Left colon (tissue), 2 donors: ENCODE measurements around the gene SLC26A11. TPM values are rescaled to one million over a fixed set of nuclear protein-coding genes. Genes with fewer than 3 reads are reported as not detected.
"Not testable (repeated sequence)": the region's sequence is repeated elsewhere in the genome, so short reads cannot be mapped to it uniquely, and the experiment has no call there.

Experiments used
- ATAC-seq: fragments of 200-7000 bp; cut with Tn5 transposase; one replicate; pipeline ENCODE4 v1.9.1; 2020; ENCODE audit warnings: mild to moderate bottlenecking, moderate library complexity
- DNase-seq, 2 donors: peaks; one replicate each; pipeline ENCODE4 v3.0.0-alpha.2; 2020
- intact Hi-C, 2 donors: fragments of 100-400 bp; cut with DNase I in 1 of 2; cut with micrococcal nuclease in 1 of 2; formaldehyde crosslinking; loops; one replicate each; pipeline versions ENCODE4 v1.11.2 to v1.14.0; 2022; cut with DNase I, micrococcal nuclease
- total RNA-seq, 2 donors: library from RNA; stranded (reverse); fragmentation: NEBNext Ultra II Directional; extraction: Animal tissue kit (Norgen Biotek cat#: 25700); gene quantifications; one replicate each; pipeline ENCODE4 v1.2.1, GENCODE V29; 2021
- donor health status: DM: no; HTN: no; CAD: no.
- donor health status: DM: yes; HTN: yes; CAD: no.

The SLC26A11 gene
- total RNA-seq, 2 donors from 2014 or later: 9.4 to 10.0 TPM

GRCh38 chr17:80290156-80290555 is 69.9 kb downstream of the SLC26A11 start:
- no peak for ATAC-seq
- intact Hi-C loops: no loop called here
- no peak for DNase-seq

DNA sequence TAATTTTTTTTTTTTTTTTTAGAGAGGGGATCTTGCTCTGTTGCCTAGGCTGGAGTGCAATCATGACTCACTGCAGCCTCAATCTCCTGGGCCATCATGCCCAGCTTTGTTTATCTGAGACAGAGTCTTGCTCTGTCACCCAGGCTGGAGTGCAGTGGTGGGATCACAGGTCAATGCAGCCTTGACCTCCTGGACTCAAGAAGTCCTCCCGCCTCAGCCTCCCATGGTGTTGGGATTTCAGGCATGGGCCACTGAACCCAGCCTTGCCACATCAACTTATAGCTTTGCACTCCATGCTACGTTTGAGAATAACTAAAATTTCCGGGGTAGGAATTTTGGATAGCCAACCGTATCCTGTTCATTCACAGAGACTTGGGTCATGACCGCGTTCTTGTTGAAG is 71.0 kb downstream of the SLC26A11 start:
- intact Hi-C loops: no loop called here
- no peak for ATAC-seq
- DNase-seq: no peak

- intact Hi-C loops: no loop called here
- no peak for DNase-seq
- ATAC-seq: no peak
These were observed 71.7 kb downstream of the SLC26A11 start for GRCh38 chr17:80291691-80292487.

- ATAC-seq (no peak), DNase-seq (no peak)
- intact Hi-C loops: no loop called here
These were observed 72.3 kb downstream of the SLC26A11 start for GRCh38 chr17:80292521-80292971.

- peak; percentile 15 for ATAC-seq
- intact Hi-C loops: no loop called here
- DNase-seq: no peak
These were observed 74.0 kb downstream of the SLC26A11 start for GRCh38 chr17:80294210-80294609.

GRCh38 chr17:80294653-80295052 is 74.4 kb downstream of the SLC26A11 start:
- DNase-seq (no peak), ATAC-seq (no peak)
- intact Hi-C loops: no loop called here

GRCh38 chr17:80295146-80295545 is 74.9 kb downstream of the SLC26A11 start:
- intact Hi-C loops: no loop called here
- DNase-seq (no peak), ATAC-seq (no peak)

DNA sequence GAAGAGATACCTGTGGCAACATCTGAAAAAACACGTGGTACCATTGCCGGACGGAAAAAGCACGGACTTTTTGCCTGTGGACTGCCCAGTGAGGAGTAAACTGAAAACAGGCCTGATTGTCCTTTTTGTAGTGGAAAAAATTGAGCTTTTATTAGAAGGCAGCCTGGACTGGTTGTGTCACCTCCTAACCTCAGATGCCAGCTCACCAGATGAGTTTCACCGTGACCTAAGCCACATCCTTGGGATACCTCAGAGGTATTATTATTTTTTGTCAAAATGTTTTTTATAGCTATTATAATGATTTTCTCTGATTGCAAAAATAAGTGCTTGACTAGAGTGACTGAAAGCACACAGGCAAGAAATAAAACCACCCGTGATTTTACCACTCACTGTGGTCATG is 75.3 kb downstream of the SLC26A11 start:
- intact Hi-C loops: no loop called here
- DNase-seq: no peak
- ATAC-seq: no peak

GRCh38 chr17:80296221-80296620 is 76.0 kb downstream of the SLC26A11 start:
- DNase-seq (no peak), ATAC-seq (no peak)
- intact Hi-C loops: no loop called here

DNA sequence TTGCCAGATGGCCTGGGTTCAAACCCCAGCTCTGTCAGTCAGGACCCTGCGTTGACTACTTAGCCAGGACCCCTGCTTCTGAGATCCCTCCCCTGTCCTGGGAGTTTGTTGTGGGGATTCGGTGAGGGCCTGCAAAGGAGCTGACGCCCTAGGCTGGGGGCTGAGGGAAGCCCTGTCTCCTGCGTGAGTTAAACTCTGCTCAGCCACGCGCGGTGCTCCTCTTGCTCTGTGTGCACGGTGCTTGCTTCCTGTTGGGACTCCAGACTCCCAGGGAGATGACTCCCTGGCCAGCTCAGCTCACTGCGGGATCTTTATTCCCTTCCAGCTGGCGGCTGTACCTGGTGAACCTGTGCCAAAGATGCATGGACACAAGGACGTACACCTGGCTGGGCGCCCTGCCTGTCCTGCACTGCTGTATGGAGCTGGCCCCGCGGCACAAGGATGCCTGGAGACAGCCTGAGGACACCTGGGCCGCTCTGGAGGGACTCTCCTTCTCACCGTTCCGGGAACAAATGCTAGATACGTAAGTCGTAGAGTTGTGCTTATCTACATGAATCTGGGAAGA is 77.9 kb downstream of the SLC26A11 start:
- intact Hi-C loops: no loop called here
- ATAC-seq: no peak

DNA sequence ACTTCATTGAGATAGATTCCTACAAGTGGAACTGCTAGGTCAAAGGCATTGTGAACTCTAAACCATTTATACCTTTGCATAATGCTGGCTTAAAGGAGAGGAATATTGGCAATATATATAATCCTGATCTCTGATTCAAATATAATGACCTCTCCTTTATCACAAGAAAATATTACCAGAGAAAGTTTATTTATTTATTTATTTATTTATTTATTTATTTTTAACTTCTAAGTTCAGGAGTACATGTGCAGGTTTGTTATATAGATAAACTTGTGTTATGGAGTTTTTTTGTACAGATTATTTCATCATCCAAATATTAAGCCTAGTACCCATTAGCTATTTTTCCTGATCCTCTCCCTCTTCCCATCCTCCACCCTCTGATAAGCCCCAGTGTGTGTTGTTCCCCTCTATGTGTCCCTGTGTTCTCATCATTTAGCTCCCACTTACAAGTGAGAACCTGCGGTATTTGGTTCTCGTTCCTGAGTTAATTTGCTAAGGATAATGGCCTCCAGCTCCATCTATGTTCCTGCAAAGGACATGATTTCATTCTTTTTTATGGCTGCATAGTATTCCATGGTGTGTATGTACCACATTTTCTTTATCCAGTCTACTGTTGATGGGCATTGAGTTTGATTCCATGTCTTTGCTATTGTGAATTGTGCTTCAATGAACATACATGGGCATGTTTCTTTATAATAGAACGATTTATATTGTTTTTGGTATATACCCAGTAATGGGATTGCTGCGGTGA is 79.3 kb downstream of the SLC26A11 start:
- intact Hi-C loops, DNase-seq, ATAC-seq: not testable (repeated sequence)

More for the DNA sequence above, 77.9 kb downstream of the SLC26A11 start:
- DNase-seq: no peak

DNA sequence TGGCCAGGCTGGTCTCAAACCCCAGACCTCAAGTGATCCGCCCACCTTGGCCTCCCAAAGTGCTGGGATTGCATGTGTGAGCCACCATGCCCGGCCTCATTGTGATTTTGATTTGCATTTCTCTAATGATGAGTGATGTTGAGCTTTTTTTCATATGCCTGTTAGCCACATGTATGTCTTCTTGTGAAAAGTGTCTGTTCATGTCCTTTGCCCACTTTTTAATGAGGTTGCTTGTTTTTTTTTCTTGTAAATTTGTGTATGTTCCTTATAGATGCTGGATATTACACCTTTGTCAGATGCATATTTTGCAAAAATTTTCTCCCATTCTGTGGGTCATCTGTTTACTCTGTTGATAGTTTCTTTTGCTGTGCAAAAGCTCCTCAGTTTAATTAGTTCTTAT is 80.5 kb downstream of the SLC26A11 start:
- DNase-seq, intact Hi-C loops, ATAC-seq: not testable (repeated sequence)

Other genes with a start within 250 kb of the SLC26A11 start
- 10 to 100 TPM; 12.9 to 17.6 TPM for gene TBC1D16, start 184.6 kb upstream of the SLC26A11 start, total RNA-seq
- 1 to 10 TPM; 2.0 to 2.1 TPM for gene CCDC40, start 183.8 kb upstream of the SLC26A11 start, total RNA-seq
- gene GAA, start 118.8 kb upstream of the SLC26A11 start, total RNA-seq: 10 to 100 TPM; 44.4 to 51.2 TPM
- gene EIF4A3, start 73.3 kb upstream of the SLC26A11 start, total RNA-seq: 10 to 100 TPM; 65.5 to 69.9 TPM
- 1 to 10 TPM in 1 of 2 donors, under 1 TPM in 1; 0.64 to 1.3 TPM for gene CARD14, start 50.4 kb upstream of the SLC26A11 start, total RNA-seq
- 10 to 100 TPM; 51.2 to 54.9 TPM for gene SGSH, start 94 bp upstream of the SLC26A11 start, total RNA-seq
- 100 to 1,000 TPM in 1 of 2 donors, 10 to 100 TPM in 1; 95.9 to 142 TPM for gene RNF213, start 40.4 kb downstream of the SLC26A11 start, total RNA-seq
- gene ENDOV, start 194.7 kb downstream of the SLC26A11 start, total RNA-seq: 10 to 100 TPM; 23.2 to 25.5 TPM